Measurements from ENCODE around the gene AFF3.
"Not testable (repeated sequence)": the region's sequence is repeated elsewhere in the genome, so short reads cannot be mapped to it uniquely, and the experiment has no call there.

The AFF3 gene

DNA sequence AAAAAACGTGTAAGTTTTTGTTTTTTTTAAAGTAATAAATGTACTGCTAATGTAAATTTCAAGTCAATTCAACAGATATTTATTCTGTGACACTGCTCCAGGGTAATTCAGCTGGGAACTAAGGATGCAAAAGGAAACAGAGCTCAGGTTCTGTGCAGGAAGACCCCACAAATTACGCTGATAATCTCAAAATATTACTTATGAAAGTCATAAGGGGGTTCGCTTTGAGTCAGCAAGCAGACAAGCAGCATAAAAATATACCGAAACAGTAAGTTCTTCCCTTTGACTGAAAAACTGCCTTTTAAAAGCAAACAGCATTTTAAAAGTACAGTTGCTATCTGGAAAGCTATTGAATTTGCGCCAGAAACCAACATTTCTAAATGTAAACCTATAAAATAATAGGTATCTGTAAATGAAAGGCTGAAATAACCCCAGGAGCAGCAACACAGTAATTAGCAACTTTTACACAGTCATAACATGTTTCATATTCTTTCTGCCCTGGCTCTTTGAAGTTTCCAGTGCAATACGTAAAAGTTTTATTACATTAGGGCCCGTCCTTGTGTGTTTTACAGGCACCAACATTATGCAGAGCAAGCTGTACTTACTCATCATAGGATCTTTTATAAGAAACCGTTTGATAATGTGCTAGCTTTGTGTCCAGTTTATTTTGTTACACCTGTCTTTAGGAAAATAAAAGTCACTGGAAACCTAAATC, 39.8 kb downstream of the AFF3 start:
- not testable (repeated sequence) for H3K23ac ChIP-seq (ENCODE audit: low read length); DNase-seq; H3K4me2 ChIP-seq (ENCODE audit: low read length); H3K4me3 ChIP-seq (ENCODE audit: low read depth, low read length); H3K79me1 ChIP-seq (ENCODE audit: low read length); H3K79me2 ChIP-seq (ENCODE audit: control insufficient read depth, insufficient read depth, low read length, poor library complexity); H2AK5ac ChIP-seq (ENCODE audit: low read length); H4K8ac ChIP-seq (ENCODE audit: low read depth, low read length); H2BK5ac ChIP-seq (ENCODE audit: low read depth, low read length, poor library complexity); H3K9ac ChIP-seq (ENCODE audit: low read length); H3K36me3 ChIP-seq (ENCODE audit: control insufficient read depth in 1 of 2, insufficient read depth in 2 of 2, low read length in 2 of 2); H3K27ac ChIP-seq (ENCODE audit: low read depth, low read length); H4K91ac ChIP-seq (ENCODE audit: low read depth, low read length); H3K4ac ChIP-seq (ENCODE audit: low read depth, low read length); H3K18ac ChIP-seq (ENCODE audit: low read length); H2BK12ac ChIP-seq (ENCODE audit: low read length); H3K14ac ChIP-seq (ENCODE audit: low read length); H3K9me3 ChIP-seq (ENCODE audit: insufficient read depth, low read depth, low read length); H2AFZ ChIP-seq (ENCODE audit: insufficient read depth, low read length, poor library complexity); H2BK120ac ChIP-seq (ENCODE audit: insufficient read depth, low read length, poor library complexity); H4K12ac ChIP-seq (ENCODE audit: low read depth, low read length)
- Histone ChIP-seq H3K4me1 (ENCODE audit: control insufficient read depth in 1 of 2, insufficient read depth in 2 of 2, low read length in 2 of 2) (peaks cover 2 to 14% of the 10 kb centered on the region in 2 experiments), H3K27me3 (ENCODE audit: insufficient read depth, low read length) (peaks cover 11% of the 10 kb centered on the region)
- no CpG with 5 or more reads among the region's 8 CpGs for WGBS (ENCODE audit: extremely low coverage, insufficient coverage, insufficient read length)

DNA sequence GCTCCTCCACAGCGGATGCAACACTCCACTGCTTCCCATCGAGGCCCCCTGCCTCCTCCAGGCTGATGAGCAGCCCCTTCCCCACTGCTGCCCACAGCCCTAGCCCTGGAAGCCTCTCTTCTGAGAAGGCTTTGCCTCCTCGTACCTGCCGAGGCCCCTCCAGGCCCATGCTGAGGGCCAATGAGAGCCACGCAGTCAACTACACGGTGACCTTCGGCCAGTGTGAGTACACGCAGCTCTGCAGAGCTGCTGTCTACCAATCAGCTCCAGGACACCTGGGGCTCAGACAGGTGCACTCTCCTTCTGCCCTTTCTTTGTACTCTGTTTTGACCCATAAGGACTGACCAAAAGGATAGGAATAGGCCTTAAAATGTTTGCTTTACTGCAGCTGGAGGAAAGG, 43.5 kb downstream of the AFF3 start:
- H3K79me1 ChIP-seq (ENCODE audit: low read length); H3K4ac ChIP-seq (ENCODE audit: low read depth, low read length); H2BK12ac ChIP-seq (ENCODE audit: low read length); H4K12ac ChIP-seq (ENCODE audit: low read depth, low read length); H3K4me3 ChIP-seq (ENCODE audit: low read depth, low read length); H3K4me2 ChIP-seq (ENCODE audit: low read length); H3K9me3 ChIP-seq (ENCODE audit: insufficient read depth, low read depth, low read length); H4K8ac ChIP-seq (ENCODE audit: low read depth, low read length); H2BK5ac ChIP-seq (ENCODE audit: low read depth, low read length, poor library complexity); DNase-seq; H3K4me1 ChIP-seq (ENCODE audit: control insufficient read depth in 1 of 2, insufficient read depth in 2 of 2, low read length in 2 of 2); H3K9ac ChIP-seq (ENCODE audit: low read length); H3K23ac ChIP-seq (ENCODE audit: low read length); H3K18ac ChIP-seq (ENCODE audit: low read length); H4K91ac ChIP-seq (ENCODE audit: low read depth, low read length); H2BK120ac ChIP-seq (ENCODE audit: insufficient read depth, low read length, poor library complexity); H3K14ac ChIP-seq (ENCODE audit: low read length); H2AFZ ChIP-seq (ENCODE audit: insufficient read depth, low read length, poor library complexity); H3K27ac ChIP-seq (ENCODE audit: low read depth, low read length); H3K36me3 ChIP-seq (ENCODE audit: control insufficient read depth in 1 of 2, insufficient read depth in 2 of 2, low read length in 2 of 2); H2AK5ac ChIP-seq (ENCODE audit: low read length); H3K79me2 ChIP-seq (ENCODE audit: control insufficient read depth, insufficient read depth, low read length, poor library complexity); H3K27me3 ChIP-seq (ENCODE audit: insufficient read depth, low read length): not testable (repeated sequence)
- no CpG with 5 or more reads among the region's 8 CpGs for WGBS (ENCODE audit: extremely low coverage, insufficient coverage, insufficient read length)

DNA sequence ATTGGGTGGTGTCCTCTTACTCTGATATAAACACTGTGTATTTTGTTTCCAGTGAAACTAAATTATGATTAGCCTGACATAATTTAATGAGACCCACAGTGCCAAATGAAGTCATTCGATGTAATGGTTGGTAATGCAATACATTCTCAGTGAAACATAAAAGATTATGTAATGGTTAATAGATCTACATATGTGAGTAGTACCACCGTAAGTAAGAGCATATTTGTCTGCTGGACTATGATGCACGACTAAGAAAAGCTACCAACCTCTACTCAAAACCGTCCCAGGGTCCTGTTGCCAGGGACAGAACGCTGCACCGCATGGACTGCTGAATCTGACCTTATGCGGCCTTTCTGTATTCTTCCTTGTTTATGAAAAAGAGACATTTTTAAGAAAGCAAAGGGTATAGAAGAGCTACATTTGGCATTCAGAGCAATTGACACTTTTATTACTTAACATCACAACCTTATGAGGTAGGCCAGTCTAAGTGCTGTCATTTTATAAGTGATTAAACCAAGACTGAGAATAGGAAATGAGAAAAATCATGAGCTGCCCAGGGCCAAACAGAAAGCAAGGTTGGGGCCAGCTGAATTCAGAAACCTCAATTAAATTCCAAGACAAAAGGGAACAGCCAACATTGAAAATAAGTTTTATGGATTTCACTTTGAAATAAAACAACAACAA, 44.6 kb downstream of the AFF3 start:
- H2BK120ac ChIP-seq (ENCODE audit: insufficient read depth, low read length, poor library complexity); H3K79me2 ChIP-seq (ENCODE audit: control insufficient read depth, insufficient read depth, low read length, poor library complexity); H2AFZ ChIP-seq (ENCODE audit: insufficient read depth, low read length, poor library complexity); H3K9me3 ChIP-seq (ENCODE audit: insufficient read depth, low read depth, low read length); H3K4ac ChIP-seq (ENCODE audit: low read depth, low read length); H2BK5ac ChIP-seq (ENCODE audit: low read depth, low read length, poor library complexity); H3K4me2 ChIP-seq (ENCODE audit: low read length); H3K4me1 ChIP-seq (ENCODE audit: control insufficient read depth in 1 of 2, insufficient read depth in 2 of 2, low read length in 2 of 2); DNase-seq; H3K27me3 ChIP-seq (ENCODE audit: insufficient read depth, low read length); H3K23ac ChIP-seq (ENCODE audit: low read length); H2AK5ac ChIP-seq (ENCODE audit: low read length); H4K91ac ChIP-seq (ENCODE audit: low read depth, low read length); H3K36me3 ChIP-seq (ENCODE audit: control insufficient read depth in 1 of 2, insufficient read depth in 2 of 2, low read length in 2 of 2); H4K8ac ChIP-seq (ENCODE audit: low read depth, low read length); H2BK12ac ChIP-seq (ENCODE audit: low read length); H3K79me1 ChIP-seq (ENCODE audit: low read length); H3K14ac ChIP-seq (ENCODE audit: low read length); H3K4me3 ChIP-seq (ENCODE audit: low read depth, low read length); H3K27ac ChIP-seq (ENCODE audit: low read depth, low read length); H3K18ac ChIP-seq (ENCODE audit: low read length); H4K12ac ChIP-seq (ENCODE audit: low read depth, low read length); H3K9ac ChIP-seq (ENCODE audit: low read length): not testable (repeated sequence)
- whole genome bisulfite sequencing (ENCODE audit: extremely low coverage, insufficient coverage, insufficient read length): no CpG with 5 or more reads among the region's 7 CpGs

DNA sequence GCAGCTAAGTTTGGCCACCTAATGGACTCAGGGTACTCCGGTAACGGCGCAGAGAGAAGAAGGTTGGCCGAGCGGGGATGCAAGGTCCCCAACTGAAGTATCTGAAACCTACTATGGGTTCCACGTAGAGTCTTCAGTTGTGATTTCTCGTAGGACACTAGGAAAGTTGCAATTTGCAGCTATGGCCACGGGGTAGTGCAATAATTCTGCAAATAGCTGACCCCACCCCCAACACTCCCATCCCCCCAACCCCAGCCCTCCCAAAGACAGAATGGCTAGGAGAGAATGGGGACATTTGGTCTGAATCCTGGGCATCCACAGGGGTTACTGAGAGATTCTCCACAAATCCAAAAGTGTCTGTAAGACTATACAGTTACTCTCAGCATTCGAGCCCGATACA, 46.5 kb downstream of the AFF3 start:
- H4K91ac ChIP-seq (ENCODE audit: low read depth, low read length); H3K36me3 ChIP-seq (ENCODE audit: control insufficient read depth in 1 of 2, insufficient read depth in 2 of 2, low read length in 2 of 2); H3K14ac ChIP-seq (ENCODE audit: low read length); H3K9me3 ChIP-seq (ENCODE audit: insufficient read depth, low read depth, low read length); H2BK5ac ChIP-seq (ENCODE audit: low read depth, low read length, poor library complexity); H2AK5ac ChIP-seq (ENCODE audit: low read length); H3K27me3 ChIP-seq (ENCODE audit: insufficient read depth, low read length); H2AFZ ChIP-seq (ENCODE audit: insufficient read depth, low read length, poor library complexity); H2BK120ac ChIP-seq (ENCODE audit: insufficient read depth, low read length, poor library complexity); H3K18ac ChIP-seq (ENCODE audit: low read length); H3K23ac ChIP-seq (ENCODE audit: low read length); H3K4me2 ChIP-seq (ENCODE audit: low read length); H3K27ac ChIP-seq (ENCODE audit: low read depth, low read length); H3K4ac ChIP-seq (ENCODE audit: low read depth, low read length); H3K9ac ChIP-seq (ENCODE audit: low read length); H4K8ac ChIP-seq (ENCODE audit: low read depth, low read length); H3K4me1 ChIP-seq (ENCODE audit: control insufficient read depth in 1 of 2, insufficient read depth in 2 of 2, low read length in 2 of 2); H3K79me1 ChIP-seq (ENCODE audit: low read length); H4K12ac ChIP-seq (ENCODE audit: low read depth, low read length); H2BK12ac ChIP-seq (ENCODE audit: low read length); DNase-seq; H3K4me3 ChIP-seq (ENCODE audit: low read depth, low read length); H3K79me2 ChIP-seq (ENCODE audit: control insufficient read depth, insufficient read depth, low read length, poor library complexity): not testable (repeated sequence)
- no CpG with 5 or more reads among the region's 10 CpGs for WGBS (ENCODE audit: extremely low coverage, insufficient coverage, insufficient read length)
